Amniotic epithelial cell (primary cell): ENCODE measurements around the gene EIF4G2.

ENCODE experiments used
- DNase-seq: peaks from one replicate; pipeline ENCODE4 v3.0.0-alpha.2; 2010; ENCODE audit warnings: low read depth

The EIF4G2 gene

GRCh38 chr11:10808235-10808552 is 532 bp downstream of the EIF4G2 start:
- DNase-seq: no peak

GRCh38 chr11:10807493-10808234 is 1.1 kb downstream of the EIF4G2 start:
- peak; percentile 50 for DNase-seq

- no peak for DNase-seq
Observed at GRCh38 chr11:10806206-10806605, 2.5 kb downstream of the EIF4G2 start.

- DNase-seq: no peak
Observed at GRCh38 chr11:10805741-10806140, 3.0 kb downstream of the EIF4G2 start.

GRCh38 chr11:10803676-10804075 is 5.0 kb downstream of the EIF4G2 start:
- no peak for DNase-seq

GRCh38 chr11:10800292-10800691 is 8.4 kb downstream of the EIF4G2 start:
- DNase-seq: no peak

- DNase-seq: no peak
Observed at GRCh38 chr11:10798330-10798928, 10.3 kb downstream of the EIF4G2 start.

- DNase-seq: peak; percentile 74
Observed at GRCh38 chr11:10797531-10797930, 11.2 kb downstream of the EIF4G2 start.

- DNase-seq: no peak
Observed at GRCh38 chr11:10797001-10797400, 11.7 kb downstream of the EIF4G2 start.

GRCh38 chr11:10796191-10796590 is 12.5 kb downstream of the EIF4G2 start:
- DNase-seq: no peak

GRCh38 chr11:10793470-10794255 is 15.1 kb downstream of the EIF4G2 start:
- no peak for DNase-seq

- DNase-seq: peak; percentile 53
Observed at GRCh38 chr11:10792385-10793068, 16.2 kb downstream of the EIF4G2 start.

GRCh38 chr11:10786451-10786850 is 22.3 kb downstream of the EIF4G2 start:
- DNase-seq: no peak

GRCh38 chr11:10785146-10785474 is 23.6 kb downstream of the EIF4G2 start:
- DNase-seq: no peak

- DNase-seq: no peak
Observed at GRCh38 chr11:10784232-10785145, 24.2 kb downstream of the EIF4G2 start.

GRCh38 chr11:10780040-10780439 is 28.7 kb downstream of the EIF4G2 start:
- peak; percentile 23 for DNase-seq

GRCh38 chr11:10779086-10779485 is 29.6 kb downstream of the EIF4G2 start:
- DNase-seq: no peak

- peak; percentile 93 for DNase-seq
Observed at GRCh38 chr11:10778217-10778970, 30.3 kb downstream of the EIF4G2 start.

- DNase-seq: peak; percentile 23
Observed at GRCh38 chr11:10777806-10778205, 30.9 kb downstream of the EIF4G2 start.

GRCh38 chr11:10777393-10777793 is 31.3 kb downstream of the EIF4G2 start:
- no peak for DNase-seq

- DNase-seq: peak; percentile 36
Observed at GRCh38 chr11:10774811-10775210, 33.9 kb downstream of the EIF4G2 start.
